Parathyroid adenoma (tissue), 2 donors: ENCODE measurements around the gene PLEKHA1.

Source experiments
- H2AFZ ChIP-seq: fragments of 300-600 bp; sonication (generic); one replicate; pipeline ENCODE4 v1.7.0; 2017; ENCODE audit warnings: antibody characterized with exemption, mild to moderate bottlenecking
- H3K27ac ChIP-seq: fragments of 300-600 bp; sonication (generic); one replicate; pipeline ENCODE4 v1.7.0; 2017
- H3K27me3 ChIP-seq: fragments of 300-600 bp; sonication (generic); one replicate; pipeline ENCODE4 v1.7.0; 2017; ENCODE audit warnings: low read length; ENCODE audit not compliant: control insufficient read depth, insufficient read depth
- H3K36me3 ChIP-seq: fragments of 300-600 bp; sonication (generic); one replicate; pipeline ENCODE4 v1.7.0; 2017; ENCODE audit warnings: low read length; ENCODE audit not compliant: control insufficient read depth, insufficient read depth
- H3K4me1 ChIP-seq: fragments of 300-600 bp; sonication (generic); one replicate; pipeline ENCODE4 v1.7.0; 2017; ENCODE audit warnings: control low read depth
- H3K4me2 ChIP-seq: fragments of 300-600 bp; sonication (generic); one replicate; pipeline ENCODE4 v1.7.0; 2017; ENCODE audit warnings: low read length
- H3K4me3 ChIP-seq: fragments of 300-600 bp; sonication (generic); one replicate; pipeline ENCODE4 v1.7.0; 2017; ENCODE audit warnings: low read depth, low read length
- H3K79me2 ChIP-seq: fragments of 300-600 bp; sonication (generic); one replicate; pipeline ENCODE4 v1.7.0; 2017; ENCODE audit warnings: control low read depth
- H3K9ac ChIP-seq: fragments of 300-600 bp; sonication (generic); one replicate; pipeline ENCODE4 v1.7.0; 2017; ENCODE audit warnings: mild to moderate bottlenecking
- H3K9me3 ChIP-seq: fragments of 300-600 bp; sonication (generic); one replicate; pipeline ENCODE4 v1.7.0; 2017; ENCODE audit warnings: low read length; ENCODE audit not compliant: control insufficient read depth
- TF ChIP-seq, protein P1 (sequence below): fragments of 300-600 bp; sonication (generic); IDR thresholded peaks from one replicate; pipeline ENCODE4 v1.7.0; 2017; ENCODE audit warnings: antibody characterized with exemption, mild to moderate bottlenecking
- donor health status: primary hyperparathyroidism.

PLEKHA1 gene

DNA sequence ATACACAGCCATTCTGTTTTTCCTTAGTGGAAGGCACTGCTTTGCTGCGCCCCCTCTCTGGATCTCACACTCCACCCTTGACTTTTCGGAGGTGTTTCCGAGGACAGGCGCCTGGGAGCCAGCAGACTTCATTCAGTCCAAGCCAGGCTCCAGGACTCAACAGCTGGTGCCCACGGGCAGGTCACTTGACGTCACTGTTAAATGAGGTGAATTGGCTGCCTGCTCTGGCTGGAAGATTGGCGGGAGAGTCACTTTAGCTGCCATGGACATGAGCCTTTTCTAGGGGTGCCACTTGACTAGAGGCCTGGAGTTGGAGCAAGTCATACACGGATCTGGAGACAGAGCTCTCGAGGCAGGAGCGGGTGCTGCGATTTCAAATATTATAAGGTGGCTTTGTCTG lies 90.1 kb downstream of the PLEKHA1 start:
- TF ChIP-seq, protein P1, sequence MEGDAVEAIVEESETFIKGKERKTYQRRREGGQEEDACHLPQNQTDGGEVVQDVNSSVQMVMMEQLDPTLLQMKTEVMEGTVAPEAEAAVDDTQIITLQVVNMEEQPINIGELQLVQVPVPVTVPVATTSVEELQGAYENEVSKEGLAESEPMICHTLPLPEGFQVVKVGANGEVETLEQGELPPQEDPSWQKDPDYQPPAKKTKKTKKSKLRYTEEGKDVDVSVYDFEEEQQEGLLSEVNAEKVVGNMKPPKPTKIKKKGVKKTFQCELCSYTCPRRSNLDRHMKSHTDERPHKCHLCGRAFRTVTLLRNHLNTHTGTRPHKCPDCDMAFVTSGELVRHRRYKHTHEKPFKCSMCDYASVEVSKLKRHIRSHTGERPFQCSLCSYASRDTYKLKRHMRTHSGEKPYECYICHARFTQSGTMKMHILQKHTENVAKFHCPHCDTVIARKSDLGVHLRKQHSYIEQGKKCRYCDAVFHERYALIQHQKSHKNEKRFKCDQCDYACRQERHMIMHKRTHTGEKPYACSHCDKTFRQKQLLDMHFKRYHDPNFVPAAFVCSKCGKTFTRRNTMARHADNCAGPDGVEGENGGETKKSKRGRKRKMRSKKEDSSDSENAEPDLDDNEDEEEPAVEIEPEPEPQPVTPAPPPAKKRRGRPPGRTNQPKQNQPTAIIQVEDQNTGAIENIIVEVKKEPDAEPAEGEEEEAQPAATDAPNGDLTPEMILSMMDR: no peak
- Histone ChIP-seq H3K27me3 (no peaks in the 10 kb centered on the region), H3K79me2 (peaks cover 3% of the 10 kb centered on the region), H3K4me2 (no peak overlapping the region), H3K4me3 (no peak overlapping the region), H3K9ac (no peak overlapping the region), H2AFZ (no peak overlapping the region), H3K36me3 (no peaks in the 10 kb centered on the region), H3K4me1 (no peaks in the 10 kb centered on the region), H3K9me3 (no peaks in the 10 kb centered on the region), H3K27ac (no peak overlapping the region)

DNA sequence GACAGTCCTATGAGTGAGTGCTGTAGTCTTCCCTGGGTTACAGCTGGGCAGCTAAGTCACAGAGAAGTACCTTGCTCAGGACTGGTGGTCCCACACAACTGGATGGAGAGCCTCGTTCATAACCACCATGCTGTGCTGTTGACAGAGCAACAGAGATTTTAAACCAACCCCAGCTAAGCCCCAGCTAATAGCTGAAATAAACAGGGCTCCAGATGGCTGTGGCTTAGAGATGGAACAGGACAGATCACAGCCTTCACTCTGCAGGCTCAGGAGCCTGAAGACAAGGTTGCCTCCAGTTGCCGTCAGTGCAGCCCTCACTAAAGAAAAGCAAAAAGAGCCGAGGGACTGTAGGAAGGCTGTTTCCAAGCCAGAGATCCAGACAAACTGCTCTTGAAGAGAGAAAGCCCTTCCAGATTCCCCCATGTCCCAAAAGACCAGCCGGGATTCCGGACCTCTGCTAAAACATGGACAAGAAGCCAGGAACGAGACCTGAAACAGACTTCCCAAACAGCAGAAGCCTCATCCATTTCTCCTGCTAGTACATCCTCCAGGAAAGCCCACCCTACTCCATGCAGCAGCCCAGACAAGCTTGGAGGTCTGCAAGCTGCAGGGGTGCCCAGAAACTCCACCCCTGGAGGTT lies 91.0 kb downstream of the PLEKHA1 start:
- H3K9me3 ChIP-seq: no peaks in the 10 kb centered on the region
- no peaks in the 10 kb centered on the region for H3K4me1 ChIP-seq
- H3K4me3 ChIP-seq: no peak overlapping the region
- H2AFZ ChIP-seq: no peak overlapping the region
- no peaks in the 10 kb centered on the region for H3K27me3 ChIP-seq
- TF ChIP-seq, protein P1: no peak
- H3K27ac ChIP-seq: no peak overlapping the region
- peaks cover 3% of the 10 kb centered on the region for H3K79me2 ChIP-seq
- no peak overlapping the region for H3K9ac ChIP-seq
- no peaks in the 10 kb centered on the region for H3K36me3 ChIP-seq
- no peak overlapping the region for H3K4me2 ChIP-seq

DNA sequence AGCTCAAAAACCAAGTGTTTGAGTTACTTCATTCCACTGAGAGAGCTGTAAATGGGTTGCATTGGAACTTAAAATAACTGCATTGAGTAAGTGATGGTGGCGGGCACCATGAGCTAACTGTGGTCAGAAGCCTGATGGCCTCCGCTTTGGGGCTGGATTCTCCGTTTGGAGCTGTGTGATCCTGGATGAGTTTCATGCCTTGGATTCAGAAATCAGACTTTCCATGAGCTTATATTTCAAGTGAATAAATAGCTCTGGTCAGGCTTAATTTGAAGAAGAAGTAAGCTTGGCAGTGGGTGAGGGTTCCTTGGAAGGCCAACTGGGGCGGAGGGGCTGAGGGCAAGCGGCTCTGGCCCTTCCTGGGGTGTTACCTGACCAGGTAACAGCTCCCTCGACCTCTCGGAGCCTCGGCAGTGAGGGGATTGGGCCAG lies 92.5 kb downstream of the PLEKHA1 start:
- Histone ChIP-seq H3K4me1 (no peaks in the 10 kb centered on the region), H2AFZ (no peak overlapping the region), H3K9ac (no peak overlapping the region), H3K4me3 (no peak overlapping the region), H3K79me2 (peaks cover 7% of the 10 kb centered on the region), H3K4me2 (no peak overlapping the region), H3K27me3 (no peaks in the 10 kb centered on the region), H3K9me3 (no peaks in the 10 kb centered on the region), H3K36me3 (no peaks in the 10 kb centered on the region), H3K27ac (no peak overlapping the region)
- TF ChIP-seq, protein P1: no peak

DNA sequence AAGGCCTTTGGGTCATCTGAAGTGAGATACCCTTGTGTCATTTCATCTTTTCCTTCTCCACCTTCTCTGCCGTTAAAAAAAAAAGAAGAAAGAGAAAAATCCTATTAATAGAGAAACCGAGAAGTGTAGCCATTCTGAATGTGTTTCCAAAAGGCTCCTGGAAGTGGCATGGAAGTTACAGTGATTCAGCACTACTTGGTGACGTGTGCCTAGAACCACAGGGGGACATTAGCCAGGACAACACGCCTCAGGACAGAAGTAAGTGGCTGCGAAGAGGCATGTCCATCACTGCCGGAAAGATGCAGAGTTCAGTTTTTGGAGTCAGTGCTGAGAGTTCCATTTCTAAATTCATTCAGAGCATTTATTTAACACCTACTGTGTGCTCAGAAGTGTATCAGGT lies 93.2 kb downstream of the PLEKHA1 start:
- Histone ChIP-seq H3K4me3 (no peak overlapping the region), H3K79me2 (peaks cover 7% of the 10 kb centered on the region), H3K27ac (no peak overlapping the region), H3K9ac (no peak overlapping the region), H3K4me2 (no peak overlapping the region), H3K9me3 (no peaks in the 10 kb centered on the region), H3K36me3 (no peaks in the 10 kb centered on the region), H3K27me3 (no peaks in the 10 kb centered on the region), H3K4me1 (no peaks in the 10 kb centered on the region), H2AFZ (no peak overlapping the region)
- TF ChIP-seq, protein P1: no peak

DNA sequence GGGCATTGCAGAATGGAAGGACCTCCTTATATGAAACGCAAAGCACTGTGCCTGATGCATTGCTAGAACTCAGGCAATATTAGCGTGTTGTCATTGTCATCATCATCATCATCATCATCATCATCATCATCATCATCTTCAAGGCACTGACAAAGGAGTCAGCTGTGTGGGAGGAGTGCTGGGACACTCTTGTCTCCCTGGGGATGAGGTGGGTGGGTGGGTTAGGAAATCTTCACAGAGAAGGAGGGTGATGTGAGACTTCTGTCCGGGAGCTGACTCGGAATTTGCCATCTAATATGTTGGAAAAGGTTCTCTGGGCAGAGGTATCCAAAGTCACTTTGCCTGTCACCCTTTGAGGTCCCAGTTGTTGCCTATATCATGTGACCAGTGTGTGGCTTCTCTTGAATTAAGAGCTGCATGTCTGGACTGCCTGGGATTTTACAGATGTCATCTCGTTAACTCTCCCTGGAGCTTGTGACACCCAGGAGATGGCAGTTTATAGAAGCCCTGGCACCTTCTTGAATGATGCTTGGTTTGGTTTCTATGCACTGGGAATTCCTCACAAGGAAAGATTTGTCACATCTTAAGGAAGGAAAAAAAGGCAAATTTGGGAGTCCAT lies 93.9 kb downstream of the PLEKHA1 start:
- no peaks in the 10 kb centered on the region for H3K4me1 ChIP-seq
- H3K27ac ChIP-seq: no peak overlapping the region
- H3K79me2 ChIP-seq: peaks cover 7% of the 10 kb centered on the region
- no peak overlapping the region for H3K9ac ChIP-seq
- TF ChIP-seq, protein P1: no peak
- no peak overlapping the region for H3K4me3 ChIP-seq
- no peak overlapping the region for H3K4me2 ChIP-seq
- no peak overlapping the region for H2AFZ ChIP-seq
- H3K9me3 ChIP-seq: no peaks in the 10 kb centered on the region
- no peaks in the 10 kb centered on the region for H3K36me3 ChIP-seq
- H3K27me3 ChIP-seq: no peaks in the 10 kb centered on the region
